Measurements from ENCODE around the gene ABTB1. TPM values are rescaled to one million over a fixed set of nuclear protein-coding genes. Genes with fewer than 3 reads are reported as not detected.

The ABTB1 gene
- total and polyA plus RNA-seq, 9 of the 15 experiments (the other 6 are each of a cell fraction or from before 2014, with no cell fraction given): 0.04 to 2.3 (median 0.55) TPM; not detected in 1

GRCh38 chr3:127717357-127718244 lies 44.8 kb downstream of the ABTB1 start:
- H3K4me2 ChIP-seq (ENCODE audit: insufficient read depth, low read length): no peak overlapping the region
- FAIRE-seq (no peak), DNase-seq (ENCODE audit: extremely low read depth in 1 of 4, low spot score in 3 of 4) (no peak), ATAC-seq (no peak)
- no TSS peak for BruUV-seq (replicated peaks)
- ChIA-PET CTCF (ENCODE audit: low intra/inter-chr PET ratio) (no interaction called here), POLR2A (no interaction called here)
- in situ Hi-C loops (cut with MboI): no loop called here
- no peak overlapping the region for H3K27ac ChIP-seq (ENCODE audit: extremely low read depth, low read depth, low read length)
- H3K9ac ChIP-seq (ENCODE audit: insufficient read depth in 1 of 2, low read depth in 2 of 2, low read length in 2 of 2): no peak overlapping the region
- H3K36me3 ChIP-seq (ENCODE audit: control insufficient read depth, insufficient read depth, low read length): no peaks in the 10 kb centered on the region
- H3K4me1 ChIP-seq (replicated peaks in 1 of 2; ENCODE audit: control insufficient read depth in 2 of 2, insufficient read depth in 2 of 2, low read length in 2 of 2): no peaks in the 10 kb centered on the region
- no peak overlapping the region for H3K4me3 ChIP-seq
- TF ChIP-seq, protein P1, sequence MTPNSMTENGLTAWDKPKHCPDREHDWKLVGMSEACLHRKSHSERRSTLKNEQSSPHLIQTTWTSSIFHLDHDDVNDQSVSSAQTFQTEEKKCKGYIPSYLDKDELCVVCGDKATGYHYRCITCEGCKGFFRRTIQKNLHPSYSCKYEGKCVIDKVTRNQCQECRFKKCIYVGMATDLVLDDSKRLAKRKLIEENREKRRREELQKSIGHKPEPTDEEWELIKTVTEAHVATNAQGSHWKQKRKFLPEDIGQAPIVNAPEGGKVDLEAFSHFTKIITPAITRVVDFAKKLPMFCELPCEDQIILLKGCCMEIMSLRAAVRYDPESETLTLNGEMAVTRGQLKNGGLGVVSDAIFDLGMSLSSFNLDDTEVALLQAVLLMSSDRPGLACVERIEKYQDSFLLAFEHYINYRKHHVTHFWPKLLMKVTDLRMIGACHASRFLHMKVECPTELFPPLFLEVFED (CRISPR knock-in tag; conservative IDR thresholded peaks at IDR 0.05): no peak
- TF ChIP-seq, protein P2, sequence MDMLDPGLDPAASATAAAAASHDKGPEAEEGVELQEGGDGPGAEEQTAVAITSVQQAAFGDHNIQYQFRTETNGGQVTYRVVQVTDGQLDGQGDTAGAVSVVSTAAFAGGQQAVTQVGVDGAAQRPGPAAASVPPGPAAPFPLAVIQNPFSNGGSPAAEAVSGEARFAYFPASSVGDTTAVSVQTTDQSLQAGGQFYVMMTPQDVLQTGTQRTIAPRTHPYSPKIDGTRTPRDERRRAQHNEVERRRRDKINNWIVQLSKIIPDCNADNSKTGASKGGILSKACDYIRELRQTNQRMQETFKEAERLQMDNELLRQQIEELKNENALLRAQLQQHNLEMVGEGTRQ (CRISPR knock-in tag; IDR thresholded peaks at IDR 0.05): no peak
- TF ChIP-seq ZNF224 (CRISPR knock-in tag; IDR thresholded peaks at IDR 0.05): no peak
- no peak for TF ChIP-seq MLX (CRISPR knock-in tag; conservative IDR thresholded peaks at IDR 0.05)
- no peak for TF ChIP-seq XRCC5 (IDR thresholded peaks at IDR 0.05; ENCODE audit: low read depth, low read length)
- TF ChIP-seq SAP30 (IDR thresholded peaks at IDR 0.05; ENCODE audit: borderline replicate concordance, insufficient read depth, low read depth, low read length, poor library complexity, severe bottlenecking): no peak
- no peak for TF ChIP-seq CHD4 (IDR thresholded peaks at IDR 0.05; ENCODE audit: insufficient read depth, insufficient replicate concordance, low read depth, low read length, poor library complexity, severe bottlenecking)
- no peak for TF ChIP-seq ZNF239 (CRISPR knock-in tag; IDR thresholded peaks at IDR 0.05)
- no peak for TF ChIP-seq CXXC5 (CRISPR knock-in tag; IDR thresholded peaks at IDR 0.05)
- no peak for TF ChIP-seq ZNF76 (CRISPR knock-in tag; IDR thresholded peaks at IDR 0.05; ENCODE audit: borderline replicate concordance)
- no peak for TF ChIP-seq HDAC1 (IDR thresholded peaks at IDR 0.05)
- TF ChIP-seq, protein P3, sequence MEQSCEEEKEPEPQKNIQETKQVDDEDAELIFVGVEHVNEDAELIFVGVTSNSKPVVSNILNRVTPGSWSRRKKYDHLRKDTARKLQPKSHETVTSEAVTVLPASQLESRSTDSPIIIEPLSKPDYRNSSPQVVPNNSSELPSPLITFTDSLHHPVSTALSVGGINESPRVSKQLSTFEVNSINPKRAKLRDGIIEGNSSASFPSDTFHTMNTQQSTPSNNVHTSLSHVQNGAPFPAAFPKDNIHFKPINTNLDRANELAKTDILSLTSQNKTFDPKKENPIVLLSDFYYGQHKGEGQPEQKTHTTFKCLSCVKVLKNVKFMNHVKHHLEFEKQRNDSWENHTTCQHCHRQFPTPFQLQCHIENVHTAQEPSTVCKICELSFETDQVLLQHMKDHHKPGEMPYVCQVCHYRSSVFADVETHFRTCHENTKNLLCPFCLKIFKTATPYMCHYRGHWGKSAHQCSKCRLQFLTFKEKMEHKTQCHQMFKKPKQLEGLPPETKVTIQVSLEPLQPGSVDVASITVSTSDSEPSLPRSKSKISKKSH (CRISPR knock-in tag; IDR thresholded peaks at IDR 0.05): no peak
- no peak for TF ChIP-seq MAZ (CRISPR knock-in tag; conservative IDR thresholded peaks at IDR 0.05 in 1 of 2, IDR thresholded peaks at IDR 0.05 in 1 of 2)
- TF ChIP-seq ZNF431 (CRISPR knock-in tag; IDR thresholded peaks at IDR 0.05): no peak
- TF ChIP-seq ZNF165 (CRISPR knock-in tag; IDR thresholded peaks at IDR 0.05; ENCODE audit: borderline replicate concordance): no peak
- no peak for TF ChIP-seq MXI1 (IDR thresholded peaks at IDR 0.05; ENCODE audit: low read depth, low read length)
- no peaks in the 10 kb centered on the region for H3K9me3 ChIP-seq (replicated peaks; ENCODE audit: control insufficient read depth, insufficient read depth, low read depth, low read length)
- 2% methylated on average over 8 of the region's 14 CpGs for WGBS (ENCODE audit: insufficient coverage, low coverage, missing lambda C conversion rate)
- H3K27me3 ChIP-seq (ENCODE audit: control insufficient read depth in 2 of 2, insufficient read depth in 2 of 2, low read length in 2 of 2): peaks cover 29 to 77% of the 10 kb centered on the region in 2 experiments
- H3K9me1 ChIP-seq (ENCODE audit: control insufficient read depth, insufficient read depth, low read length): no peaks in the 10 kb centered on the region
- H2AFZ ChIP-seq (ENCODE audit: low read depth, low read length): no peak overlapping the region
- intact Hi-C loops (cut with micrococcal nuclease): no loop called here
- no peaks in the 10 kb centered on the region for H3K79me2 ChIP-seq (ENCODE audit: control insufficient read depth, insufficient read depth, low read length)
- no peaks in the 10 kb centered on the region for H4K20me1 ChIP-seq (replicated peaks; ENCODE audit: control insufficient read depth, insufficient read depth, low read length)

All from K562 (cell line).